HepG2 (cell line): ENCODE measurements around the gene CERS5. TPM values are rescaled to one million over a fixed set of nuclear protein-coding genes. Genes with fewer than 3 reads are reported as not detected.
A peak's percentile ranks its signal among the peaks of the same experiment; 100 is the strongest.

Experiments used
- ATAC-seq: fragments of 200-7000 bp; cut with Tn5 transposase; 3 replicates; pipeline ENCODE4 v1.9.1; 2020; ENCODE audit warnings: mild to moderate bottlenecking, moderate library complexity
- BruUV-seq: library from RNA; stranded (reverse); fragments of 400-500 nt; replicated peaks from 2 replicates; lab custom pipeline; 2021; lab: Mats Ljungman, UMichigan
- CTCF ChIA-PET: fragments of 300-600 bp; formaldehyde crosslinking; extraction: SDS; loops from one replicate; lab custom pipeline; 2021; ENCODE audit warnings: low total read pairs, inconsistent platforms, low intra/inter-chr PET ratio; lab: Yijun Ruan, JAX
- POLR2A ChIA-PET: fragments of 350-600 bp; sonication (Branson Sonifier 250); formaldehyde crosslinking; loops from one replicate; lab custom pipeline; 2020; ENCODE audit warnings: antibody characterized with exemption, inconsistent platforms; lab: Yijun Ruan, JAX
- DNase-seq: peaks from one replicate; pipeline ENCODE4 v3.0.0-alpha.2; 2015; ENCODE audit warnings: low spot score
- FAIRE-seq: peaks from 3 replicates; lab custom pipeline; 2011; peaks lifted over from hg19 to GRCh38; lab: Jason Lieb, UNC
- H2AFZ ChIP-seq: one replicate; pipeline ENCODE4 v1.6.1; 2011; ENCODE audit warnings: low read length, inconsistent platforms
- H3K27ac ChIP-seq: fragments of 300-600 bp; 3 replicates; pipeline ENCODE4 v1.8.0; 2011; ENCODE audit warnings: mixed run types, mild to moderate bottlenecking, mixed read lengths, low read length, inconsistent platforms; ENCODE audit not compliant: insufficient read depth; ENCODE audit errors: extremely low read length
- H3K27me3 ChIP-seq, 2 experiments: fragments of 200-600 bp in 1 of 2; 2 replicates in 1 of 2; 3 replicates in 1 of 2; pipeline versions ENCODE4 v1.6.0 to v1.8.0; 2011; ENCODE audit warnings: low read length in 2 of 2, mild to moderate bottlenecking in 2 of 2, moderate library complexity in 2 of 2, inconsistent platforms in 1 of 2; ENCODE audit not compliant: insufficient read depth in 2 of 2, control insufficient read depth in 1 of 2
- H3K36me3 ChIP-seq, 2 experiments: fragments of 200-600 bp in 1 of 2; replicated peaks in 1 of 2; 2 replicates in 1 of 2; 3 replicates in 1 of 2; pipeline versions ENCODE4 v1.5.1 to v1.8.0; 2011; ENCODE audit warnings: low read length in 2 of 2, inconsistent platforms in 1 of 2; ENCODE audit not compliant: insufficient read depth in 2 of 2, control insufficient read depth in 1 of 2
- H3K4me1 ChIP-seq: 2 replicates; pipeline ENCODE4 v1.5.1; 2012; ENCODE audit warnings: low read length, inconsistent platforms; ENCODE audit not compliant: insufficient read depth
- H3K4me2 ChIP-seq: 2 replicates; pipeline ENCODE4 v1.6.0; 2011; ENCODE audit warnings: low read depth, low read length, inconsistent platforms
- H3K4me3 ChIP-seq, 3 experiments: fragments of 200-600 bp in 1 of 3; sonication (generic), shearing (Covaris generic) in 1 of 3; replicated peaks in 1 of 3; 2 replicates each; pipeline ENCODE4 v1.5.1; 2011 to 2016; ENCODE audit warnings: low read length in 3 of 3, inconsistent platforms in 2 of 3, low read depth in 2 of 3, mild to moderate bottlenecking in 2 of 3, control low read depth in 1 of 3, mixed read lengths in 1 of 3; ENCODE audit not compliant: insufficient read depth in 1 of 3
- H3K79me2 ChIP-seq: one replicate; pipeline ENCODE4 v1.6.1; 2011; ENCODE audit warnings: low read length, inconsistent platforms; ENCODE audit not compliant: insufficient read depth
- H3K9ac ChIP-seq: 2 replicates; pipeline ENCODE4 v1.6.0; 2011; ENCODE audit warnings: mild to moderate bottlenecking, low read depth, low read length, inconsistent platforms; ENCODE audit not compliant: insufficient read depth
- H3K9me3 ChIP-seq: 2 replicates; pipeline ENCODE4 v1.5.1; 2012; ENCODE audit warnings: mild to moderate bottlenecking, low read length
- H4K20me1 ChIP-seq: 2 replicates; pipeline ENCODE4 v1.6.0; 2011; ENCODE audit warnings: inconsistent platforms, mild to moderate bottlenecking, low read length, moderate library complexity; ENCODE audit not compliant: insufficient read depth
- ATF3 ChIP-seq: sonication (generic); formaldehyde crosslinking; IDR thresholded peaks from 2 replicates; pipeline ENCODE4 v1.4.0; 2020; ENCODE audit warnings: missing genetic modification reagents
- BRF2 ChIP-seq: sonication (generic); formaldehyde crosslinking; IDR thresholded peaks from 2 replicates; pipeline ENCODE4 v1.8.1; 2022; ENCODE audit warnings: mild to moderate bottlenecking, missing genetic modification reagents
- ELF1 ChIP-seq: sonication (generic); formaldehyde crosslinking; IDR thresholded peaks from 2 replicates; pipeline ENCODE4 v1.4.0; 2020; ENCODE audit warnings: missing genetic modification reagents
- FIP1L1 ChIP-seq: fragments of 200-400 bp; formaldehyde crosslinking; IDR thresholded peaks from 2 replicates; pipeline ENCODE4 v1.6.1; 2018; ENCODE audit warnings: low read depth, mild to moderate bottlenecking, low read length, moderate library complexity, borderline replicate concordance; ENCODE audit not compliant: insufficient read depth
- PRDM10 ChIP-seq: sonication (generic); formaldehyde crosslinking; IDR thresholded peaks from 2 replicates; pipeline ENCODE4 v1.4.0; 2020; ENCODE audit warnings: low read depth, missing genetic modification reagents
- SPEN ChIP-seq: sonication (generic); formaldehyde crosslinking; IDR thresholded peaks from 2 replicates; pipeline ENCODE4 v1.5.1; 2020; ENCODE audit warnings: low read depth, mild to moderate bottlenecking, missing genetic modification reagents
- TFDP2 ChIP-seq: sonication (generic); formaldehyde crosslinking; IDR thresholded peaks from 2 replicates; pipeline ENCODE4 v1.4.0; 2020; ENCODE audit warnings: missing genetic modification reagents
- THAP7 ChIP-seq: sonication (generic); formaldehyde crosslinking; IDR thresholded peaks from 2 replicates; pipeline ENCODE4 v1.8.1; 2023; ENCODE audit warnings: mild to moderate bottlenecking, missing genetic modification reagents
- ZFP90 ChIP-seq: sonication (generic); formaldehyde crosslinking; IDR thresholded peaks from 2 replicates; pipeline ENCODE4 v1.8.0; 2022; ENCODE audit warnings: missing genetic modification reagents, mild to moderate bottlenecking, inconsistent platforms, borderline replicate concordance
- ZNF574 ChIP-seq: sonication (generic); formaldehyde crosslinking; IDR thresholded peaks from 2 replicates; pipeline ENCODE4 v1.4.0; 2020; ENCODE audit warnings: missing genetic modification reagents
- ZNF629 ChIP-seq: sonication (generic); formaldehyde crosslinking; conservative IDR thresholded peaks from 2 replicates; pipeline ENCODE4 v1.5.0; 2020; ENCODE audit warnings: missing genetic modification reagents
- ZNF749 ChIP-seq: sonication (generic); formaldehyde crosslinking; IDR thresholded peaks from 2 replicates; pipeline ENCODE4 v1.8.0; 2022; ENCODE audit warnings: mild to moderate bottlenecking, missing genetic modification reagents, moderate library complexity, borderline replicate concordance
- WGBS: methylation state at CpG from one replicate; pipeline ENCODE4 v1.1.6; 2017; ENCODE audit warnings: low lambda C conversion rate; 5-methylcytosine and 5-hydroxymethylcytosine counted together
- in situ Hi-C: cut with HindIII; loops from 2 replicates; pipeline ENCODE4 v1.10.0; 2017; ENCODE audit warnings: low pct_unique_long_range_greater_than_20kb; ENCODE audit not compliant: extremely low pct_ligation_motif_present
- intact Hi-C: fragments of 100-400 bp; cut with micrococcal nuclease; formaldehyde crosslinking; loops from one replicate; pipeline ENCODE4 v1.10.0; 2022; ENCODE audit not compliant: unreplicated experiment
- polyA plus RNA-seq, 8 experiments: library from polyadenylated mRNA; depleted of rRNA in 3 of 8; stranded (reverse) in 7 of 8; unstranded in 1 of 8; fragments of >200 nt; fragmentation: Illumina TruSeq in 4 of 8; extraction: Trizol in 4 of 8; gene quantifications; 2 replicates each; pipeline versions ENCODE4 v1.2.1 to v1.2.3, GENCODE V29; 2011 to 2016; ENCODE audit warnings: low read depth in 4 of 8, missing spikeins in 1 of 8, mixed read lengths in 1 of 8; ENCODE audit not compliant: insufficient read depth in 1 of 8
- total RNA-seq, 5 experiments: library from RNA; depleted of rRNA; stranded (reverse); fragments of >200 nt; fragmentation: Illumina TruSeq; extraction: Trizol; gene quantifications; 2 replicates each; pipeline ENCODE4 v1.2.3, GENCODE V29; 2016; ENCODE audit warnings: low read depth in 1 of 5

Gene CERS5
- total and polyA plus RNA-seq, 2 of the 13 experiments (the other 11 are each of a cell fraction or from before 2014, with no cell fraction given): 22.3 to 48.8 TPM

- peak; percentile 86 for DNase-seq
- peak overlapping the region; percentile 95 for H3K27ac ChIP-seq
- H3K4me1 ChIP-seq: peaks cover 66% of the 10 kb centered on the region
- no peaks in the 10 kb centered on the region for H3K9me3 ChIP-seq
- peak; percentile 48 for ATAC-seq
- H4K20me1 ChIP-seq: no peaks in the 10 kb centered on the region
- no peaks in the 10 kb centered on the region; a peak in 1 of 5 replicates for H3K27me3 ChIP-seq
- H3K36me3 ChIP-seq: no peaks in the 10 kb centered on the region
- ChIA-PET POLR2A (interaction anchor here (0.8 to 7.6 kb wide), 15 partner anchors 8 to 979 kb away, joined by 3 to 265 read pairs (median 4); partner anchors contain the start of genes BCDIN3D, CERS5, GPD1 and LIMA1), CTCF (no interaction called here)
- H3K4me3 ChIP-seq: peak overlapping the region; percentile 50 to 72 (median 51); a peak in 5 of 6 replicates
- H3K79me2 ChIP-seq: peaks cover 16% of the 10 kb centered on the region
- H2AFZ ChIP-seq: peak overlapping the region; percentile 59
- H3K9ac ChIP-seq: peak overlapping the region; percentile 69
- H3K4me2 ChIP-seq: peak overlapping the region; percentile 95
- in situ Hi-C loops (no loop called here), intact Hi-C loops (loop anchor here (1.0 to 2.0 kb wide), 3 partner anchors 9 to 35 kb away; partner anchors contain the start of gene SMARCD1)
- BruUV-seq: no TSS peak
- WGBS: 3% methylated on average over 8 of the region's 8 CpGs
- peak; percentile 90 for FAIRE-seq
- TF ChIP-seq ZNF749 (CRISPR knock-in tag) (no peak), SPEN (CRISPR knock-in tag) (0 out of 2 replicates have a peak, but pooled peaks have one; percentile 34), ZNF629 (no peak), BRF2 (CRISPR knock-in tag) (no peak), ZFP90 (CRISPR knock-in tag) (no peak), ELF1 (CRISPR knock-in tag) (peak; percentile 42; the same call in 1 of the 2 replicates), FIP1L1 (no peak), THAP7 (CRISPR knock-in tag) (0 out of 2 replicates have a peak, but pooled peaks have one; percentile 36), PRDM10 (CRISPR knock-in tag) (no peak), ZNF574 (CRISPR knock-in tag) (peak; percentile 46; the same call in 1 of the 2 replicates), ATF3 (CRISPR knock-in tag) (no peak), TFDP2 (CRISPR knock-in tag) (no peak)
Observed at GRCh38 chr12:50110127-50110761, 56.9 kb downstream of the CERS5 start.
